DOHH2 (cell line): Measurements from ENCODE around the gene VPS26B.

Experiments
- CTCF ChIP-seq: fragments of 200-600 bp; sonication (generic); IDR thresholded peaks from one replicate; pipeline ENCODE4 v1.5.1; 2014; ENCODE audit warnings: antibody characterized with exemption, mild to moderate bottlenecking, low read depth, low read length; ENCODE audit not compliant: poor library complexity, severe bottlenecking
- EZH2phosphoT487 ChIP-seq: fragments of 200-600 bp; sonication (generic); IDR thresholded peaks from 2 replicates; pipeline ENCODE4 v1.6.1; 2017; ENCODE audit warnings: borderline replicate concordance, mild to moderate bottlenecking, antibody characterized with exemption, low read length, moderate library complexity, mixed read lengths

GRCh38 chr11:134181707-134182106 lies 42.8 kb upstream of the VPS26B start:
- TF ChIP-seq CTCF (no peak), EZH2phosphoT487 (no peak)
